GM06990 (cell line): ENCODE measurements around the gene ZFP36L1.
A peak's percentile ranks its signal among the peaks of the same experiment; 100 is the strongest.

Source experiments
- DNase-seq: peaks from one replicate; pipeline ENCODE4 v3.0.0-alpha.2; 2011; ENCODE audit not compliant: insufficient read length; ENCODE audit errors: extremely low read depth
- H3K27me3 ChIP-seq: replicated peaks from 2 replicates; pipeline ENCODE4 v1.6.0; 2011; ENCODE audit warnings: low read length; ENCODE audit not compliant: control insufficient read depth, insufficient read depth
- H3K36me3 ChIP-seq: 2 replicates; pipeline ENCODE4 v1.5.1; 2011; ENCODE audit warnings: low read length; ENCODE audit not compliant: control insufficient read depth, insufficient read depth
- H3K4me3 ChIP-seq: replicated peaks from 2 replicates; pipeline ENCODE4 v1.5.1; 2011; ENCODE audit warnings: low read depth, mild to moderate bottlenecking, control low read depth, low read length
- CTCF ChIP-seq: IDR thresholded peaks from 2 replicates; pipeline ENCODE4 v1.5.1; 2011; ENCODE audit warnings: low read length, control low read depth, mild to moderate bottlenecking, inconsistent platforms; ENCODE audit not compliant: insufficient read depth, poor library complexity, severe bottlenecking

Gene ZFP36L1

GRCh38 chr14:68781161-68782021 is 11.5 kb downstream of the ZFP36L1 start:
- Histone ChIP-seq H3K4me3 (no peak overlapping the region), H3K27me3 (no peaks in the 10 kb centered on the region), H3K36me3 (no peaks in the 10 kb centered on the region)
- DNase-seq: no peak
- TF ChIP-seq CTCF: no peak

- Histone ChIP-seq H3K36me3 (no peaks in the 10 kb centered on the region), H3K27me3 (no peaks in the 10 kb centered on the region), H3K4me3 (no peak overlapping the region)
- DNase-seq: no peak
- TF ChIP-seq CTCF: no peak
Observed at GRCh38 chr14:68780358-68781160, 12.3 kb downstream of the ZFP36L1 start.

- DNase-seq: no peak
- H3K27me3 ChIP-seq: no peaks in the 10 kb centered on the region
- H3K4me3 ChIP-seq: no peak overlapping the region
- no peaks in the 10 kb centered on the region for H3K36me3 ChIP-seq
- TF ChIP-seq CTCF: no peak
Observed at GRCh38 chr14:68779761-68780323, 13.0 kb downstream of the ZFP36L1 start.

GRCh38 chr14:68777644-68778043 is 15.2 kb downstream of the ZFP36L1 start:
- Histone ChIP-seq H3K27me3 (no peaks in the 10 kb centered on the region), H3K4me3 (no peak overlapping the region), H3K36me3 (no peaks in the 10 kb centered on the region)
- DNase-seq: no peak
- no peak for TF ChIP-seq CTCF

- peak; percentile 26 for TF ChIP-seq CTCF
- Histone ChIP-seq H3K36me3 (no peaks in the 10 kb centered on the region), H3K4me3 (no peak overlapping the region), H3K27me3 (no peaks in the 10 kb centered on the region)
- DNase-seq: no peak
Observed at GRCh38 chr14:68775614-68776126, 17.2 kb downstream of the ZFP36L1 start.
